Calu3 (cell line): Measurements from ENCODE around the gene PAFAH1B1. TPM values are rescaled to one million over a fixed set of nuclear protein-coding genes. Genes with fewer than 3 reads are reported as not detected.
"Not testable (repeated sequence)": the region's sequence is repeated elsewhere in the genome, so short reads cannot be mapped to it uniquely, and the experiment has no call there.

Source experiments
- BruUV-seq: library from RNA; stranded (reverse); fragments of 400-500 nt; replicated peaks from 2 replicates; lab custom pipeline; 2021; lab: Mats Ljungman, UMichigan
- CTCF ChIA-PET: fragments of 300-600 bp; sonication (Branson Sonifier 250); formaldehyde crosslinking; loops from one replicate; lab custom pipeline; 2022; ENCODE audit warnings: antibody characterized with exemption; lab: Charles Lee
- DNase-seq: peaks from one replicate; pipeline ENCODE4 v3.0.0; 2022
- H3K27ac Mint-ChIP-seq: one replicate; pipeline ENCODE4 v1.8.0; 2022; ENCODE audit warnings: mixed read lengths; ENCODE audit not compliant: unreplicated experiment
- H3K27me3 Mint-ChIP-seq: one replicate; pipeline ENCODE4 v1.8.0; 2022; ENCODE audit warnings: mixed read lengths; ENCODE audit not compliant: unreplicated experiment
- H3K36me3 Mint-ChIP-seq: one replicate; pipeline ENCODE4 v1.8.0; 2022; ENCODE audit warnings: mild to moderate bottlenecking, moderate library complexity, mixed read lengths; ENCODE audit not compliant: insufficient read depth, unreplicated experiment
- H3K4me1 Mint-ChIP-seq: one replicate; pipeline ENCODE4 v1.8.0; 2022; ENCODE audit warnings: mild to moderate bottlenecking, low read depth, mixed read lengths; ENCODE audit not compliant: unreplicated experiment
- H3K4me3 Mint-ChIP-seq: one replicate; pipeline ENCODE4 v1.8.0; 2022; ENCODE audit warnings: mild to moderate bottlenecking, low read depth, moderate library complexity, mixed read lengths; ENCODE audit not compliant: unreplicated experiment
- H3K9me3 Mint-ChIP-seq: one replicate; pipeline ENCODE4 v1.8.0; 2022; ENCODE audit warnings: low read depth, mixed read lengths; ENCODE audit not compliant: unreplicated experiment
- intact Hi-C: fragments of 100-400 bp; cut with micrococcal nuclease; formaldehyde crosslinking; loops from one replicate; pipeline ENCODE4 v1.10.0; 2022; ENCODE audit not compliant: unreplicated experiment
- total RNA-seq: library from RNA; stranded (reverse); gene quantifications from 2 replicates; pipeline ENCODE4 v1.2.3, GENCODE V29; 2022
- TF ChIP-seq, protein P1 (sequence below): fragments of 200-600 bp; IDR thresholded peaks from one replicate; pipeline ENCODE4 v1.8.0; 2022; ENCODE audit warnings: antibody characterized with exemption; ENCODE audit not compliant: unreplicated experiment

Gene PAFAH1B1
- total RNA-seq, 1 experiment from 2014 or later, result 99.8 TPM

DNA sequence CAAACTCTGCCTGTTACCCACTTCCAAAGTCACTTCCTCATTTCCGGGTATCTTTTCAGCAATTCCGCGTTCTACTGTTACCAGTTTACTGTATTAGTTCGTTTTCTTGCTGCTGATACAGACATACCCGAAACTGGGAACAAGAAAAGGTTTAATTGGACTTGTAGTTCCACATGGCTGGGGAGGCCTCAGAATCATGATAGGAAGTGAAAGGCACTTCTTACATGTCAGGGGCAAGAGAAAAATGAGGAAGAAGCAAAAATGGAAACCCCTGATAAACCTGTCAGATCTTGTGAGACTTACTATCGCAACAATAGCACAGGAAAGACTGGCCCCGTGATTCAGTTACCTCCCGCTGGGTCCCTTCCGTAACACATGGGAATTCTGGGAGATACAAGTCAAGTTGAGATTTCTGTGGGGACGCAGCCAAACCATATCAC is 30.9 kb downstream of the PAFAH1B1 start:
- Mint-ChIP-seq H3K4me1 (peaks cover 11% of the 10 kb centered on the region), H3K27ac (no peak overlapping the region), H3K27me3 (no peaks in the 10 kb centered on the region), H3K4me3 (no peak overlapping the region), H3K9me3 (no peaks in the 10 kb centered on the region), H3K36me3 (peaks cover 27% of the 10 kb centered on the region)
- no peak for DNase-seq
- intact Hi-C loops, result no loop called here
- TF ChIP-seq, protein P1, sequence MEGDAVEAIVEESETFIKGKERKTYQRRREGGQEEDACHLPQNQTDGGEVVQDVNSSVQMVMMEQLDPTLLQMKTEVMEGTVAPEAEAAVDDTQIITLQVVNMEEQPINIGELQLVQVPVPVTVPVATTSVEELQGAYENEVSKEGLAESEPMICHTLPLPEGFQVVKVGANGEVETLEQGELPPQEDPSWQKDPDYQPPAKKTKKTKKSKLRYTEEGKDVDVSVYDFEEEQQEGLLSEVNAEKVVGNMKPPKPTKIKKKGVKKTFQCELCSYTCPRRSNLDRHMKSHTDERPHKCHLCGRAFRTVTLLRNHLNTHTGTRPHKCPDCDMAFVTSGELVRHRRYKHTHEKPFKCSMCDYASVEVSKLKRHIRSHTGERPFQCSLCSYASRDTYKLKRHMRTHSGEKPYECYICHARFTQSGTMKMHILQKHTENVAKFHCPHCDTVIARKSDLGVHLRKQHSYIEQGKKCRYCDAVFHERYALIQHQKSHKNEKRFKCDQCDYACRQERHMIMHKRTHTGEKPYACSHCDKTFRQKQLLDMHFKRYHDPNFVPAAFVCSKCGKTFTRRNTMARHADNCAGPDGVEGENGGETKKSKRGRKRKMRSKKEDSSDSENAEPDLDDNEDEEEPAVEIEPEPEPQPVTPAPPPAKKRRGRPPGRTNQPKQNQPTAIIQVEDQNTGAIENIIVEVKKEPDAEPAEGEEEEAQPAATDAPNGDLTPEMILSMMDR, result no peak
- no TSS peak for BruUV-seq
- CTCF ChIA-PET, result no interaction called here

DNA sequence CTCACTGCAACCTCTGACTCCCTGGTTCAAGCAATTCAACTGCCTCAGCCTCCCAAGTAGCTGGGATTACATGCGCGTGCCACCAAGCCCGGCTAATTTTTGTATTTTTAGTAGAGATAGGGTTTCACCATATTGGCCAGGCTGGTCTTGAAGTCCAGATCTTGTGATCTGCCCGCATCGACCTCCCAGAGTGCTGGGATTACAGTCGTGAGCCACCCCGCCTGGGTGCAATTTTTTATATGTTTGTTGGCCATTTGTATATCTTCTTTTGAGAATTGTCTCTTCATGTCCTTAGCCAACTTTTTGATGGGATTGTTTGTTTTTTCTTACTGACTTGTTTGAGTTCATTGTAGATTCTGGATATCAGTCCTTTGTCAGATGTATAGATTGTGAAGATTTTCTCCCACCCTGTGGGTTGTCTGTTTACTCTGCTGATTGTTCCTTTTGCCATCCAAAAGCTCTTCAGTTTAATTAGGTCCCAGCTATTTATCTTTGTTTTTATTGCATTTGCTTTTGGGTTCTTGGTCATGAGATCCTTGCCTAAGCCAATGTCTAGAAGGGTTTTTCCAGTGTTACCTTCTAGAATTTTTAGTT is 33.3 kb downstream of the PAFAH1B1 start:
- CTCF ChIA-PET, H3K4me3 Mint-ChIP-seq, intact Hi-C loops, DNase-seq, BruUV-seq, H3K9me3 Mint-ChIP-seq, H3K27ac Mint-ChIP-seq, H3K27me3 Mint-ChIP-seq: not testable (repeated sequence)
- H3K4me1 Mint-ChIP-seq, result peaks cover 35% of the 10 kb centered on the region
- peaks cover 24% of the 10 kb centered on the region for H3K36me3 Mint-ChIP-seq

DNA sequence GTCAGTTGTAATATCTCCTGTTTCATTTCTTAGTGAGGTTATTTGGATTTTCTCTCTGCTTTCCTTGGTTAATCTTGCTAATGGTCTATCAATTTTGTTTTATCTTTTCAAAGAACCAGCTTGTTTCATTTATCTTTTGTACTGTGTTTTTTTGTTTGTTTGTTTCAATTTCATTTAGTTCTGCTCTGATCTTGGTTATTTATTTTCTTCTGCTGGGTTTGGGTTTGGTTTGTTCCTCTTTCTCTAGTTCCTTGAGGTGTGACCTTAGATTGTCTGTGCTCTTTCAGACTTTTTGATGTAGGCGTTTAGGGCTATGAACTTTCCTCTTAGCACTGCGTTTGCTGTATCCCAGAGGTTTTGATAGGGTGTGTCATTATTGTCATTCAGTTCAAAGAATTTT is 35.5 kb downstream of the PAFAH1B1 start:
- DNase-seq, H3K27me3 Mint-ChIP-seq, H3K9me3 Mint-ChIP-seq, H3K36me3 Mint-ChIP-seq, intact Hi-C loops, BruUV-seq, H3K4me3 Mint-ChIP-seq, CTCF ChIA-PET, H3K27ac Mint-ChIP-seq: not testable (repeated sequence)
- peaks cover 47% of the 10 kb centered on the region for H3K4me1 Mint-ChIP-seq

DNA sequence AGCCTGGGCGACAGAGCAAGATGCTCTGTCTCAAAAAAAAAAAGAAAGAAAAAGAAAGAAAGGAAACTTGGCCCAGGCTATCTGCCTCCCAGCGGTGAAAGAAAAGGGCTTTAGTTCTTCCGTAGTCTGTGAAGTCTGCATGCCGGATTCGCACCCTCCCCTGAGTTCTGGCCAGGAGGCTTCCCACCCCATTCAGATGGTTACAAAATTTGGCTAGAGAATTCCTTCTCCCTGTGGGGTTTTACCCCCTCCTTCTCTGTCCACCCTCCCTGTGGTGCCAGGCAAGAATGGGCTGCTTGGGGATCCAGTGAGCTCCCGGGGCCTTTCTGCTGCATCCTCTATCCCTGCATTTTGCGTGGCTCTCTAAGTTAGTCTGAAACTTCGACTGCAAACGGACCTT is 37.8 kb downstream of the PAFAH1B1 start:
- H3K27me3 Mint-ChIP-seq, result no peaks in the 10 kb centered on the region
- CTCF ChIA-PET, result no interaction called here
- H3K36me3 Mint-ChIP-seq, result peaks cover 7% of the 10 kb centered on the region
- no peak for DNase-seq
- no TSS peak for BruUV-seq
- intact Hi-C loops, result loop anchor here (5.0 kb wide), 1 partner anchor 34 kb away; no protein-coding TSS in a partner anchor
- no peaks in the 10 kb centered on the region for H3K9me3 Mint-ChIP-seq
- no peak overlapping the region for H3K4me3 Mint-ChIP-seq
- no peak overlapping the region for H3K27ac Mint-ChIP-seq
- peaks cover 57% of the 10 kb centered on the region for H3K4me1 Mint-ChIP-seq
- TF ChIP-seq, protein P1, result no peak

DNA sequence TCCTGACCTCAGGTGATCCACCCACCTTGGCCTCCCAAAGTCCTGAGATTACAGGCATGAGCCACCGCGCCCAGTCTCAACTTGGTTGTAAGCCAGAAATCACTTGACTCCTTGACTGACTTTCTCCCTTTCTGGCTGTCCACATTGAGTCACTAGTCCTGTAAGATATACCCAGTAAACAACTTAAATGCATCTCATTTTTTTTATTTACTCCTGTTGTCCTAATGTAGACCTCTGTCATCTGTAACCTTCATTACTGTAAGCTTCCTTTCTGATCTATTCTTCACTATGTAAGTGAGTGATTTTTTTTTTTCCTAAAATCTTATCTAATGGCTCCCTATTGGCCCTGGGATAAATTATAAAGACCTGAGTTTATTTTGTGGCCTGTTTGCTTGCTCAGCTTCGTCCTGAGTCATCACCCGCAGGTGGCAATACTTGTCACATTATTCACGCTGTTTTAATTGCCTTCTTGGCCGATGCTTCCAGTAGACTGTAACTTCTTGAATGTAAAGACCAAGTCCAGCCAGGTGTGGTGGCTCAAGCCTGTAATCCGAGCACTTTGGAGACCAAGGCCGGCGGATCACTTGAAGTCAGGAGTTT is 41.0 kb downstream of the PAFAH1B1 start:
- no TSS peak for BruUV-seq
- Mint-ChIP-seq H3K4me3 (peak overlapping the region; percentile 26), H3K36me3 (peaks cover 25% of the 10 kb centered on the region), H3K4me1 (peaks cover 45% of the 10 kb centered on the region), H3K27ac (peak overlapping the region; percentile 80), H3K27me3 (no peaks in the 10 kb centered on the region), H3K9me3 (no peaks in the 10 kb centered on the region)
- CTCF ChIA-PET, result no interaction called here
- TF ChIP-seq, protein P1, result no peak
- intact Hi-C loops, result loop anchor here (5.0 kb wide), 1 partner anchor 37 kb away; no protein-coding TSS in a partner anchor
- peak; percentile 54 for DNase-seq
